ENCODE results near the gene C1orf226.

- TF ChIP-seq POLR2A (IDR thresholded peaks at IDR 0.05; ENCODE audit: low read depth), result no peak
- no peak for TF ChIP-seq CTCF (IDR thresholded peaks at IDR 0.05)
Observed at GRCh38 chr1:162430583-162430982, 49.1 kb downstream of the C1orf226 start.

Data from esophagus muscularis mucosa (tissue), 3 donors.